22Rv1 (cell line): ENCODE results near the gene TNFAIP3.
A peak's percentile ranks its signal among the peaks of the same experiment; 100 is the strongest.

ENCODE experiments used
- H3K27ac ChIP-seq: fragments of 450-650 bp; 2 replicates; pipeline ENCODE4 v1.5.1; 2017
- ZFX ChIP-seq: fragments of 450-650 bp; IDR thresholded peaks from 2 replicates; pipeline ENCODE4 v1.6.1; 2017; ENCODE audit warnings: antibody characterized with exemption, borderline replicate concordance
- TF ChIP-seq, protein P1 (sequence below): fragments of 450-650 bp; IDR thresholded peaks from 2 replicates; pipeline ENCODE4 v1.5.1; 2017; ENCODE audit warnings: mild to moderate bottlenecking

The TNFAIP3 gene

DNA sequence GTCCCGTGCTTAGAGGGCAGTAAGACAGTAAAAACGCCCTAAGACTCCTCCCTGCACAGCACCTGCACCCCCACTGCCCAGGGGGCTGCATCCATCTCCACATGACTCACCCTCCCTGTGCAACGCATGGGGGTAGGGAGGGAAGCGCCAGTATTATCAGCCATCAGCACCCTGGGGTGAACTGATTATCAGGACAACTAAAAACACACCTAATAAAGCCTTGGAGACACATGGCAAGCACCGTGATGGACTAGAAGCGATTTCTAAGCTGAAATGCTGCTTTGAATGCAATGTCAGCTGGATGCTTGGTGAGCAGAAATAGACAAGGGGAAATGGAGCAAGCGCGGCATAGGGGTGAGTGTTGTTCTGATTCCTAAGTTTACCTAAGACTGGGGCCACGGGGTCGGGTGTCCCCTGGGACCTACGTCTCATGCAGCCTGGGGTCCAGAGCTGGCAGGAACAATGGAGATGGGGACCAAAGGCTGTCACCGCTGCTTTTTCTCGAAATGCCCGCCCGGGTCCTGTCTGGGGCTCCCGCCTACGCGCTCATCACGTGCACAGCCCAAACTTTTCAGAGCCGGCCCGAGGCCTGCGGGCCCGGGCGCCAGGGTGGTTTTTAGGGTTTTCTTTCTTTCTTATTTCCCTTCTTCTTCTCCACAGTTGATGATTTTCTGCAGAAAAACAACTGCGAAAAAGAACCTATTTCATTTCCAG is 702 bp upstream of the TNFAIP3 start:
- H3K27ac ChIP-seq, result no peak overlapping the region
- no peak for TF ChIP-seq ZFX
- TF ChIP-seq, protein P1, sequence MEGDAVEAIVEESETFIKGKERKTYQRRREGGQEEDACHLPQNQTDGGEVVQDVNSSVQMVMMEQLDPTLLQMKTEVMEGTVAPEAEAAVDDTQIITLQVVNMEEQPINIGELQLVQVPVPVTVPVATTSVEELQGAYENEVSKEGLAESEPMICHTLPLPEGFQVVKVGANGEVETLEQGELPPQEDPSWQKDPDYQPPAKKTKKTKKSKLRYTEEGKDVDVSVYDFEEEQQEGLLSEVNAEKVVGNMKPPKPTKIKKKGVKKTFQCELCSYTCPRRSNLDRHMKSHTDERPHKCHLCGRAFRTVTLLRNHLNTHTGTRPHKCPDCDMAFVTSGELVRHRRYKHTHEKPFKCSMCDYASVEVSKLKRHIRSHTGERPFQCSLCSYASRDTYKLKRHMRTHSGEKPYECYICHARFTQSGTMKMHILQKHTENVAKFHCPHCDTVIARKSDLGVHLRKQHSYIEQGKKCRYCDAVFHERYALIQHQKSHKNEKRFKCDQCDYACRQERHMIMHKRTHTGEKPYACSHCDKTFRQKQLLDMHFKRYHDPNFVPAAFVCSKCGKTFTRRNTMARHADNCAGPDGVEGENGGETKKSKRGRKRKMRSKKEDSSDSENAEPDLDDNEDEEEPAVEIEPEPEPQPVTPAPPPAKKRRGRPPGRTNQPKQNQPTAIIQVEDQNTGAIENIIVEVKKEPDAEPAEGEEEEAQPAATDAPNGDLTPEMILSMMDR, result no peak

DNA sequence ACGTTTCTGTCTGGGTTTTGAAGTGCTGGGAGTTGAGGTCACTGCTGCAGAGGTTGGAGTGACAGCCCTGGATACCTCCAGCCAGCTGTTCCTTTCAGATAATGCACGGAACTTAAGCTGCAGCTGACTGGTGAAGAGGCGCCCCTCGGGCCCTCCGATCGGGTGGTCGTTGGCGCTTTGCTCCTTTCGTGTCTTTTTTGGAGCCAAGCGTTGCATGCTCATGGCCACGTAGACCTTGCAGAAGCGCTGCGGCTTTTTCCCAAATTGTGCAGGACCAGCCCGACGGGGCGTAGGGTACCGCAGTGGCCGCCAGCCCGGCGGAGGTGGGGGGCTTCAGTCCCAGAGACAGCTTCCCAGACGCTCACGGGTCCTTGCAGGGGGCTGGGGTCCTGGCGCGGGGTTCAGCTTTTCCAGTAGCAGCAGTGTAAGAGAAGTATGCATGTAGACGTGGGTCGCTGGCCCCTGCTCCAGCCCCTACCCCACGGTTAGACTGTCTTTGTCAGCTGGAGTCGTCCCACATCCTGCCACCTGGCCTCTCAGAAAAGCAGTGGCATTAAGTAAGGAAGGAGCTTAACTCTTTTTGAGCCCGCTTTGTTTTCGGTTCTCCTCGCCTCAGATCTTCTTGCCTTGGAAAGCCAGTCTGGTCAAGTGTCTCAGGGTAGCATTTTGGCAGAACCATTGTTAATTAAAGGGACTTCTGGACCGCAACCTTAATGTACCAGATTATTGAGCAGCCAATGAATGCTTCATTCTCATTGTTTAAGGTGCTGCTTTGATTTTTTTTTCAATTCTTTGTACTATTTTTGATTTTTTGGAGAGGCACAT is 838 bp downstream of the TNFAIP3 start:
- peak overlapping the region; percentile 22; the same call in 1 of the 2 replicates for H3K27ac ChIP-seq
- no peak for TF ChIP-seq ZFX
- TF ChIP-seq, protein P1, result no peak

DNA sequence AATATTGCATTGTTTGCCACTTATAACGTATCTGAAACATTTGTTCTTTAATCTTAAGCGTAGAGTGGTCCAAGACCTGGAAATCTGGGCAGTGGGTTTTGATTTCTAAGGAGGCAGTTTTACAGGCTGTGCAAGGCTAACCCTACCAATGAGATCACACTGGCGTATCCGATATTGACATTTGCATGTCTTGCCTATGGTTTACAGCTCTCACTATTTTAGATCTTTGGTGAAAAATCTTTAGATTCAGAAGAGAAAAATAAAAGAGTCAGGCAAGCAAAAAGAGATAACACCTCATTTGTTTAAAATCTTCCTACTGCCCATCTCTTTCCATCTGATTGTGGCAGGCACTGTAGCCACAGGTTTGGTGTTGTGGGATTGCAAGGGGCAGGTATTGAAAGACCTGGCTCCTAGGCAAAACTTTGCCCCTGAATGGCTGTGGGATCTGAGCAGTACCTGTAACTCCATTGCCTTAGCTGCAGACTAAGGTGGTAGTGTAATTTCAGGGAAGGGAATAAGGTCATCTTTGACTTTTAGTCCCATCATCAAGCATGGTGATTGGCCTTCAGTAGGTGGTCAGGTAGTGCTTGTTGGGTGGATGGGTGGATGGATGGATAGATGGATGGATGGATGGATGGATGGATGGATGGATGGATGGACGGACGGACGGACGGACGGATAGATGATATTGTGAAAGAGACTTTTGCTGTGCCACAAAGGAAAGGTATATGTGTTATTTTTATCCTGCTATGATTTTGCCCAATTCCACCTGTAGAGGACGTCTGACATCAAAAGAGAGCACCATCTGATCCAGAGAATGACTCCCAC is 1.9 kb downstream of the TNFAIP3 start:
- H3K27ac ChIP-seq, result no peak overlapping the region
- TF ChIP-seq, protein P1, result no peak
- TF ChIP-seq ZFX, result no peak

DNA sequence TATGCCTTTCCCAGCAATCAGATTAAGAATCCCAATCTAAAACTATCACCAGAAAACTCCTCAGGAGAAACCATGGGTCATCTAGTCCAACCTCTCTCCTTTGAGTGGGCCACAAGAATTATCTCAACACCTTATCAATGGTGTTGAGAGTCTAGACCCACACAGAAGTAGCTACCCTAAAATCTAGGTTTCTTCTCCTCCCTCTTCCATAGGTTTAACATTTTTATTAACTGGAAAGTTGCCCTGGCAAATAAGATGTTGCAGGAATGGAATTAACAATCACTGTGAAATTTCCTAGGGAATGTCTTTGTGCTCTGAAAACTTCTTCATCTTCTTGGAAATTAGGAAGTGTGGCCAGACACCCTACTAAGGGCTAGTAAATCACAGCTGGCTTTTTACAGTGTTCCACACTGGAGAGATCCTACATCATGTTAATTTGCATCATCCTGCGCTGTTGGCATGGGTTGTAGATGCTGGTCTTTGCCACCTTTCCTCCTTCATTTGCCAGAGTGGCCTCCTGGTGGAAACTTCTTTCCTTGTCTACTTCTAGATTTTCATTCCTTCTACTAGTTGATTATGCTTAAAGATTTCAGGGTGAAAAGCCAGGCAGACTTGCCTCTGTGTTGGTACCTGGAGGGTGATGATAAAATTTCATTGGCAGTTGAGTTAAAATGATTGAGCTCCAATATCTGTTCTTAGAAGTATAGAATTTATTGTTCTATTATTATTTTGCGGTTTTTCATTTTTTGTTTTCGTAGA is 2.7 kb downstream of the TNFAIP3 start:
- no peak overlapping the region for H3K27ac ChIP-seq
- TF ChIP-seq, protein P1, result no peak
- TF ChIP-seq ZFX, result no peak

DNA sequence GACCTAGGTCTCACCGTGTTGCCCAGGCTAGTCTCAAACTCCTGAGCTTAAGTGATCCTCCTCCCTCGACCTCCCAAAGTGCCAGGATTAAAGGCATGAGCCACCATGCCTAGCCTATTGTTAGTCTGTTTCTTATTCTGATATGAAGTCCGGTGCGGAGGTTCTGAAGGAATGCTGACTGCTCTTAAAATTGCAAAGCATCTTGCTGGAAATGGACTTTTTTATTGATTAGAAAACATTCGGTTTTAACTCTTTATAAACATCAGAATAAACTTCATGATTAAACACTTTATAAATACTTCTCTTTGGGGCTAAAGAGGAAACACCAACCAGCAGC is 3.2 kb downstream of the TNFAIP3 start:
- no peak overlapping the region for H3K27ac ChIP-seq
- TF ChIP-seq, protein P1, result no peak

DNA sequence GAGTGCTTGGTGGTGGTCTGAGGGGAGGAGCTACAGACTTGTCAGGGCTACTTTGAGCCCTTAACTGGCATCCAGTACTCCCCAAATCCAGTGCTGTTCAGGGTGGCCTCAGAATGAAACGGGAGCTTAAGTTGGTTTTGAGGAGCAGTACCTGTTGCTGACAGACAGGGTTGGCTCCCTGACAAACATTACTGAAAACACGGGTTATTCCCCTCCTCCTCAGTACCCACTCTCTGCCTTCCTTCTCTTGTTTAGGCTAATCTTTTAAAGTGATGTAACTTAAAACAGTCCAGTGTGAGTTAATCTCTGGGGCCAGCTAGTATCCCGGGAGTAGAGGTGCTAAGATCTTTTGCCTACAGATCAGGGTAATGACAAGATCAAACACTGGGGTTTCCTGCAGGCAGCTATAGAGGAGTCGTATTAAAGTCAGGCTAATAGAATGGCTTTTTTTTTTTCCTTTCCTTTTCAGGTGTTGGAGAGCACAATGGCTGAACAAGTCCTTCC is 3.7 kb downstream of the TNFAIP3 start:
- H3K27ac ChIP-seq, result no peak overlapping the region

More for the DNA sequence above, 3.7 kb downstream of the TNFAIP3 start:
- TF ChIP-seq, protein P1, result no peak
- TF ChIP-seq ZFX, result no peak
